ENCODE data around the gene CIT.

Gene CIT

DNA sequence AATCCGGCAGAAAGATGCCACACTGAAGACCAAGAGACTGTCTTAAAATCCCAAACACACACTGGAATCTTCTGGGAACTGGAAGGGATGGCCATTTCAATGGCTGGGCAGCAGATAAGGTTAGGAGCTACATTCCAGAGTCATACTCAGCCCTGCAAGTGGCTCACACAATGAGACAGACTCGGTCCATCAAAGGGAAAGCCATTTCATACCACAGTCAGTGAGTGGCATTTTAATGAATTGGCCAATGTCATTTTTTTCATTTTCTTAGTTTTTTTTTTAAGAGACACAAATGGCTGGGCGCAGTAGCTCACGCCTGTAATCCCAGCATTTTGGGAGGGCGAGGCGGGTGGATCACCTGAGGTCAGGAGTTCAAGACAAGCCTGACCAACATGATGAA, 17.9 kb downstream of the CIT start:
- H2AFZ ChIP-seq (ENCODE audit: low read length), result no peak overlapping the region
- no peaks in the 10 kb centered on the region for H3K4me1 ChIP-seq (ENCODE audit: insufficient read depth, low read length, severe bottlenecking)
- H3K9me3 ChIP-seq (ENCODE audit: low read length), result no peaks in the 10 kb centered on the region
- H3K9ac ChIP-seq (ENCODE audit: low read length), result no peak overlapping the region
- no peak overlapping the region for H3K4me3 ChIP-seq (ENCODE audit: low read depth, low read length, poor library complexity, severe bottlenecking)
- peaks cover 40% of the 10 kb centered on the region for H3K36me3 ChIP-seq (ENCODE audit: insufficient read depth, low read length)
- H3K27ac ChIP-seq (ENCODE audit: low read depth, low read length, poor library complexity, severe bottlenecking), result no peak overlapping the region
- no peaks in the 10 kb centered on the region for H3K27me3 ChIP-seq (ENCODE audit: insufficient read depth, low read length)
- no peak overlapping the region for H3K4me2 ChIP-seq (ENCODE audit: low read length)
- no peaks in the 10 kb centered on the region for H4K20me1 ChIP-seq (ENCODE audit: insufficient read depth, low read length)
- H3K79me2 ChIP-seq (ENCODE audit: insufficient read depth, low read length), result no peaks in the 10 kb centered on the region
- H3F3A ChIP-seq (ENCODE audit: insufficient read depth, low read length), result no peaks in the 10 kb centered on the region
- H3K9me2 ChIP-seq (ENCODE audit: low read depth, low read length), result no peaks in the 10 kb centered on the region
- TF ChIP-seq, protein P1, sequence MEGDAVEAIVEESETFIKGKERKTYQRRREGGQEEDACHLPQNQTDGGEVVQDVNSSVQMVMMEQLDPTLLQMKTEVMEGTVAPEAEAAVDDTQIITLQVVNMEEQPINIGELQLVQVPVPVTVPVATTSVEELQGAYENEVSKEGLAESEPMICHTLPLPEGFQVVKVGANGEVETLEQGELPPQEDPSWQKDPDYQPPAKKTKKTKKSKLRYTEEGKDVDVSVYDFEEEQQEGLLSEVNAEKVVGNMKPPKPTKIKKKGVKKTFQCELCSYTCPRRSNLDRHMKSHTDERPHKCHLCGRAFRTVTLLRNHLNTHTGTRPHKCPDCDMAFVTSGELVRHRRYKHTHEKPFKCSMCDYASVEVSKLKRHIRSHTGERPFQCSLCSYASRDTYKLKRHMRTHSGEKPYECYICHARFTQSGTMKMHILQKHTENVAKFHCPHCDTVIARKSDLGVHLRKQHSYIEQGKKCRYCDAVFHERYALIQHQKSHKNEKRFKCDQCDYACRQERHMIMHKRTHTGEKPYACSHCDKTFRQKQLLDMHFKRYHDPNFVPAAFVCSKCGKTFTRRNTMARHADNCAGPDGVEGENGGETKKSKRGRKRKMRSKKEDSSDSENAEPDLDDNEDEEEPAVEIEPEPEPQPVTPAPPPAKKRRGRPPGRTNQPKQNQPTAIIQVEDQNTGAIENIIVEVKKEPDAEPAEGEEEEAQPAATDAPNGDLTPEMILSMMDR (IDR thresholded peaks at IDR 0.05; ENCODE audit: low read length), result no peak
- TF ChIP-seq EZH2 (IDR thresholded peaks at IDR 0.05; ENCODE audit: borderline replicate concordance, low read length), result no peak

DNA sequence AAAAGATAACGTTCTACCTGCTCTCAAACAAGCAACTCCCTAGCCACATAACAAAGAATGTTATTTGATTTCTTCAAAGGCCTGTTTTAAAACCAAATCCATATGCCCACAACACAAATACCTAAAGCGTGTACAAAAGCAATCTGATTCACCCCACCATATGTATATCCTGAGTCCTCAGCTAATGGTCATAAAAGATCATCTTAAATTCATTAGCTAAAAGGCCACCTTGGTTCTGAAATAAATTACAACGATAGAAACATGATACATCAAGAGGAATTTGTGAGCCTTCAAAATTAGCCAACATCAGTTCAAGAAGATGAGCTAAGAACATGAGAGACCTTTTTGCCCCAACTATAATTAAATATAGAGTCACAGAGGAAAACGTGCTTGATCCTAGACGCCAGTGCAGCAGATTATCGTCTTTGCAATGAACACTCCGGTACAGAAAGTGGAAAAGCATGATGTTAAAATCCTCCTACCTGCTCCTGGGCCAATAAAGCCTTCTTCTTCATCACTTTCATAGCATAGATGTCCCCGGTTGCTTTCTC, 20.0 kb downstream of the CIT start:
- no peak overlapping the region for H3K27ac ChIP-seq (ENCODE audit: low read depth, low read length, poor library complexity, severe bottlenecking)
- no peak overlapping the region for H3K4me3 ChIP-seq (ENCODE audit: low read depth, low read length, poor library complexity, severe bottlenecking)
- H3F3A ChIP-seq (ENCODE audit: insufficient read depth, low read length), result no peaks in the 10 kb centered on the region
- no peaks in the 10 kb centered on the region for H3K9me2 ChIP-seq (ENCODE audit: low read depth, low read length)
- no peaks in the 10 kb centered on the region for H3K27me3 ChIP-seq (ENCODE audit: insufficient read depth, low read length)
- TF ChIP-seq, protein P1 (IDR thresholded peaks at IDR 0.05; ENCODE audit: low read length), result no peak
- TF ChIP-seq EZH2 (IDR thresholded peaks at IDR 0.05; ENCODE audit: borderline replicate concordance, low read length), result no peak
- no peaks in the 10 kb centered on the region for H3K79me2 ChIP-seq (ENCODE audit: insufficient read depth, low read length)
- no peaks in the 10 kb centered on the region for H3K9me3 ChIP-seq (ENCODE audit: low read length)
- no peak overlapping the region for H2AFZ ChIP-seq (ENCODE audit: low read length)
- H3K9ac ChIP-seq (ENCODE audit: low read length), result no peak overlapping the region
- no peaks in the 10 kb centered on the region for H4K20me1 ChIP-seq (ENCODE audit: insufficient read depth, low read length)
- H3K4me1 ChIP-seq (ENCODE audit: insufficient read depth, low read length, severe bottlenecking), result no peaks in the 10 kb centered on the region
- H3K4me2 ChIP-seq (ENCODE audit: low read length), result no peak overlapping the region
- peaks cover 34% of the 10 kb centered on the region for H3K36me3 ChIP-seq (ENCODE audit: insufficient read depth, low read length)

DNA sequence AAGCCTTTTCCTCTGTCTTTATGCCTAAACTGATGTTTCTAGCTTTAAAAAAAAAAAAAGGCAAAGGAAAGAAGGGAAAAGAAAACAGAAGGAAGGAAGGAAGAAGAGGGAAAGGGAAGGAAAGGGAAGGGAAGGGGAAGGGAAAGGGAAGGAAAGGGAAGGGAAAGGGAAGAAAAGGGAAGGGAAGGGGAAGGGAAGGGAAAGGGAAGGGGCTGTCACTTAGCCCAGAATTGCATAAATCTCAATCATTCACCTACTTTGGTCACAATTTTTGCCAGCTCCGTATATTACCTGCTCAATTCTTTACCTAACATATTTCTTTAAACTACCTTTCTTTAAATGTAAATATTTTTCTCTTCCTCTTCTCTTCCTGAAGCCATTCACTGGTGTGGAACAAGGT, 26.8 kb downstream of the CIT start:
- Histone ChIP-seq H3K9me3 (ENCODE audit: low read length) (no peaks in the 10 kb centered on the region), H2AFZ (ENCODE audit: low read length) (no peak overlapping the region), H3K4me2 (ENCODE audit: low read length) (no peak overlapping the region), H3K79me2 (ENCODE audit: insufficient read depth, low read length) (no peaks in the 10 kb centered on the region), H3K4me3 (ENCODE audit: low read depth, low read length, poor library complexity, severe bottlenecking) (no peak overlapping the region), H3K9me2 (ENCODE audit: low read depth, low read length) (no peaks in the 10 kb centered on the region), H3K9ac (ENCODE audit: low read length) (no peak overlapping the region), H3K36me3 (ENCODE audit: insufficient read depth, low read length) (peaks cover 55% of the 10 kb centered on the region), H3F3A (ENCODE audit: insufficient read depth, low read length) (no peaks in the 10 kb centered on the region), H4K20me1 (ENCODE audit: insufficient read depth, low read length) (no peaks in the 10 kb centered on the region), H3K4me1 (ENCODE audit: insufficient read depth, low read length, severe bottlenecking) (no peaks in the 10 kb centered on the region), H3K27ac (ENCODE audit: low read depth, low read length, poor library complexity, severe bottlenecking) (no peak overlapping the region), H3K27me3 (ENCODE audit: insufficient read depth, low read length) (no peaks in the 10 kb centered on the region)
- no peak for TF ChIP-seq EZH2 (IDR thresholded peaks at IDR 0.05; ENCODE audit: borderline replicate concordance, low read length)
- TF ChIP-seq, protein P1 (IDR thresholded peaks at IDR 0.05; ENCODE audit: low read length), result no peak

All from OCI-LY1 (cell line).